GM12873 (cell line): Measurements from ENCODE around the gene ARMH1.

Experiments
- TF ChIP-seq, protein P1 (sequence below): IDR thresholded peaks from 2 replicates; pipeline ENCODE4 v1.5.1; 2012; ENCODE audit warnings: low read depth, mild to moderate bottlenecking, moderate library complexity, low read length, control low read depth; ENCODE audit not compliant: insufficient read depth; ENCODE audit errors: missing control alignments

Gene ARMH1

DNA sequence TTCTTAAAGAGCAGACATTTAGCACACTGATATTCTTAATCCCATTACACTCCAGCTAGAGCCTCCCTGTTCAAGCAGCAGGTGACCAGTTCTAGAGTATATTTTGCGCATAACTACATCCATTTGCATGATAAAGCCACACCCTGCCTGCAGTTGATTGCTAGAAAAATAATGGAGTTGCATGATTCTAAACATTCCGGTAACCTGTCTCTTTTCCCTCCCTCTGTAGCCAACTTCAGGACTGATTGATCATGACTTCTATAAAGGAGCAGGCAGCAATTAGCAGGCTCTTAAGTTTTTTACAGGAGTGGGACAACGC, 14.9 kb downstream of the ARMH1 start:
- TF ChIP-seq, protein P1, sequence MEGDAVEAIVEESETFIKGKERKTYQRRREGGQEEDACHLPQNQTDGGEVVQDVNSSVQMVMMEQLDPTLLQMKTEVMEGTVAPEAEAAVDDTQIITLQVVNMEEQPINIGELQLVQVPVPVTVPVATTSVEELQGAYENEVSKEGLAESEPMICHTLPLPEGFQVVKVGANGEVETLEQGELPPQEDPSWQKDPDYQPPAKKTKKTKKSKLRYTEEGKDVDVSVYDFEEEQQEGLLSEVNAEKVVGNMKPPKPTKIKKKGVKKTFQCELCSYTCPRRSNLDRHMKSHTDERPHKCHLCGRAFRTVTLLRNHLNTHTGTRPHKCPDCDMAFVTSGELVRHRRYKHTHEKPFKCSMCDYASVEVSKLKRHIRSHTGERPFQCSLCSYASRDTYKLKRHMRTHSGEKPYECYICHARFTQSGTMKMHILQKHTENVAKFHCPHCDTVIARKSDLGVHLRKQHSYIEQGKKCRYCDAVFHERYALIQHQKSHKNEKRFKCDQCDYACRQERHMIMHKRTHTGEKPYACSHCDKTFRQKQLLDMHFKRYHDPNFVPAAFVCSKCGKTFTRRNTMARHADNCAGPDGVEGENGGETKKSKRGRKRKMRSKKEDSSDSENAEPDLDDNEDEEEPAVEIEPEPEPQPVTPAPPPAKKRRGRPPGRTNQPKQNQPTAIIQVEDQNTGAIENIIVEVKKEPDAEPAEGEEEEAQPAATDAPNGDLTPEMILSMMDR: no peak

DNA sequence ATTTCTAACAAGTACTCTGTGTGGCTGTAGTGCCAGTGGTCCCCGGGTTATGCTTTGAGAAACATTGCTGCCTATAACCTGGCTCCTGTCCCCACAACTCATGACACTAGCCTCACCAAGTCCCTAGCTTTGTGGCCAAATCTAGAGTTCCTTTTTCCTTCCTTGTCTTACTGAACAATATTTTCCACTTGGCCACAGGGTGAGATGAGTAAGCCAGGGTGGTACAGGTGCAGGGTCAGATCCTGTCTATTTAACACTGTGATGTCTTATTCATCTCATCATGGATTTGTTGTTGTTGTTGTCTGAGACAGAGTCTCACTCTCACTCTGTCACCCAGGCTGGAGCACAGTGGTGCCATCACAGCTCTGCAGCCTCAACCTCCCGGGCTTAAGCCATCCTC, 18.6 kb downstream of the ARMH1 start:
- TF ChIP-seq, protein P1: no peak

GRCh38 chr1:44693900-44694299, 19.4 kb downstream of the ARMH1 start:
- TF ChIP-seq, protein P1: no peak

GRCh38 chr1:44694863-44695478, 20.5 kb downstream of the ARMH1 start:
- TF ChIP-seq, protein P1: no peak

GRCh38 chr1:44695671-44696070, 21.2 kb downstream of the ARMH1 start:
- TF ChIP-seq, protein P1: no peak

DNA sequence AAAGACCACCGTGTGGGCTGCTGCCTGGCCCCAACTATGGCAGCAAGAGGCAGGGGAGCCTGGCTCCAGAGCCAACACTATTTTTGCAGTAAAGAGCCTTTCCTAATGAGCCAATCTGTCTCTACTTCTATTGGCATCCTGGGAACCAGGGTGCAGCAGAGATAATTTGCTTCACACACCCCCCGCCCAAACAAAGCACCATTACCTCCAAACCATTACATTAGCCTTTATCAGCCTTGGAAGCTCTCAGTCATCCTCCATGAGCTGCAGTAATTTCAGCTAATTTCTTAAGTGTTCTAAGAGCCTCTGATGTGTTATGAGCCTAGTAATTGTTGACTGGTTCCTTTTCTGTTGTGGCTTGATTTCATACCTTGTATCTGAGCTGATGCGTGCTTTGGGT, 21.6 kb downstream of the ARMH1 start:
- TF ChIP-seq, protein P1: no peak

DNA sequence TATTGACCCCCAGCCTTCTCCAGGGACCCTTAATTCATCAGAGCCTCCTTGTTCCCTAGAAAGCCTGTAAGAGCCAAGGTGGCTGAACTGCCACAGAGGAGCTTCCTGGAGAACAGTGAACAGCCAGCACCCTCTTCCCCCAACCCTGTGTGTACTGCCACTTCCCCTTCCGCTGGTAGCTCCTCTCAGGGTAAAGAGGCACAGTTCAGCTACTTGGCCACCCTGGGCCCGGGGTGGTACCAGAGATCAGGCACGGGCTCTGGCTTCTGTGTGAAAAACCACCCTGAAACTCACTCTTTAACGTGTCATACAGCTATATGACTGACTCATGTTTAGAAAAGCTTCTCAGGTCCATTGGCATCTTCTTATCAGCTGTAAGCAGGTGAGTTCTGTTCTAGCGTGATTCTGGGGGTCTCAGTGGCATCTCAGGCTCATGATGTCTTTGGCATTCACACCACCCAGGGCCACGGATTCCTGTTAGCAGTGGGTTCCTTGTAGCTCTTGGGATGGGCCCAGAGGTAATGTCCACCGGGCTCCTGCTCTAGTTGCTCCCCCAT, 22.4 kb downstream of the ARMH1 start:
- TF ChIP-seq, protein P1: no peak

DNA sequence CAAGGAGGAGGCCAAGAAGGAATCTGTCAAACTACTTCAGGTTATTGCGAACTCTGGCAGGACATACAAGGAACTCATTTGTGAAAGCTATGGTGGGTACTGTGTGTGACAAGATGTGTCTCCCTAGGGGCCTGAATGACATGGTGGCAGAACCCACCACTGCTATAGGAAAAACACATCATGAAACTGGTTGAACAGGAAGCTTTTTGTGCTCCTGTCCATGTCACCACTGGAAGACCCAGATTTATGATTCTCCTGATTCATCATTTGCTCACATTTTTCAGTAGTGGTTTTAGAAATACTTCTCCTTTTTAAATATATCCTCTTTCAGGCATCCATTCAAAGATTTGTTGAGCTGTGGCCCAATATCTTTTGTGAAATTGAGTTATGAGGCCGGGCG, 23.6 kb downstream of the ARMH1 start:
- TF ChIP-seq, protein P1: no peak
